Keratinocyte (primary cell): Measurements from ENCODE around the gene UBAC2. TPM values are rescaled to one million over a fixed set of nuclear protein-coding genes. Genes with fewer than 3 reads are reported as not detected.

Experiments used
- DNase-seq: peaks from one replicate; pipeline ENCODE4 v3.0.0-alpha.2; 2011; ENCODE audit warnings: low read depth, missing footprints, low spot score
- FAIRE-seq: peaks from 2 replicates; lab custom pipeline; 2011; peaks lifted over from hg19 to GRCh38; lab: Jason Lieb, UNC
- H2AFZ ChIP-seq: 2 replicates; pipeline ENCODE4 v1.6.0; 2012; ENCODE audit warnings: low read length, control low read depth, inconsistent platforms; ENCODE audit not compliant: control insufficient read depth
- H3K27ac ChIP-seq: 2 replicates; pipeline ENCODE4 v1.5.1; 2011; ENCODE audit warnings: low read length; ENCODE audit not compliant: control insufficient read depth, insufficient read depth
- H3K27me3 ChIP-seq: 3 replicates; pipeline ENCODE4 v1.6.0; 2011; ENCODE audit warnings: low read length; ENCODE audit not compliant: control insufficient read depth, insufficient read depth; ENCODE audit errors: extremely low read depth
- H3K36me3 ChIP-seq, 2 experiments: 2 replicates in 1 of 2; 3 replicates in 1 of 2; pipeline ENCODE4 v1.5.1; 2011; ENCODE audit warnings: low read length in 2 of 2, mild to moderate bottlenecking in 1 of 2; ENCODE audit not compliant: control insufficient read depth in 2 of 2, insufficient read depth in 2 of 2; ENCODE audit errors: extremely low read depth in 1 of 2
- H3K4me1 ChIP-seq: 3 replicates; pipeline ENCODE4 v1.5.1; 2011; ENCODE audit warnings: low read length; ENCODE audit not compliant: control insufficient read depth, insufficient read depth; ENCODE audit errors: extremely low read depth
- H3K4me2 ChIP-seq: 3 replicates; pipeline ENCODE4 v1.6.0; 2011; ENCODE audit warnings: low read depth, low read length; ENCODE audit not compliant: control insufficient read depth, insufficient read depth; ENCODE audit errors: extremely low read depth
- H3K4me3 ChIP-seq, 3 experiments: fragments of 200-600 bp in 1 of 3; sonication (generic) in 1 of 3; 2 replicates in 2 of 3; 3 replicates in 1 of 3; pipeline ENCODE4 v1.5.1; 2011 to 2016; ENCODE audit warnings: low read length in 3 of 3, mild to moderate bottlenecking in 3 of 3, control low read depth in 2 of 3, inconsistent platforms in 1 of 3, low read depth in 1 of 3, mixed read lengths in 1 of 3, mixed run types in 1 of 3, moderate library complexity in 1 of 3; ENCODE audit not compliant: control insufficient read depth in 2 of 3, insufficient read depth in 2 of 3; ENCODE audit errors: extremely low read depth in 1 of 3
- H3K79me2 ChIP-seq: 2 replicates; pipeline ENCODE4 v1.6.0; 2012; ENCODE audit warnings: low read length; ENCODE audit not compliant: control insufficient read depth, insufficient read depth
- H3K9ac ChIP-seq: 3 replicates; pipeline ENCODE4 v1.6.0; 2011; ENCODE audit warnings: low read length; ENCODE audit not compliant: control insufficient read depth, insufficient read depth; ENCODE audit errors: extremely low read depth
- H3K9me1 ChIP-seq: 3 replicates; pipeline ENCODE4 v1.6.0; 2011; ENCODE audit warnings: low read length; ENCODE audit not compliant: control insufficient read depth, insufficient read depth; ENCODE audit errors: extremely low read depth
- H3K9me3 ChIP-seq: 2 replicates; pipeline ENCODE4 v1.5.1; 2012; ENCODE audit warnings: low read depth, low read length; ENCODE audit not compliant: control insufficient read depth
- H4K20me1 ChIP-seq: 3 replicates; pipeline ENCODE4 v1.6.0; 2011; ENCODE audit warnings: low read length; ENCODE audit not compliant: control insufficient read depth, insufficient read depth; ENCODE audit errors: extremely low read depth
- EZH2 ChIP-seq: IDR thresholded peaks from one replicate; pipeline ENCODE4 v1.6.1; 2012; ENCODE audit warnings: inconsistent platforms, mild to moderate bottlenecking, low read length, moderate library complexity
- dilution Hi-C: fragments of 300-500 bp; cut with MboI; formaldehyde crosslinking; loops from one replicate; pipeline ENCODE4 v1.7.0; 2020; ENCODE audit warnings: low sequenced_read_pairs; ENCODE audit not compliant: extremely low pct_ligation_motif_present
- polyA plus RNA-seq, 5 experiments: library from polyadenylated mRNA; depleted of rRNA in 3 of 5; stranded (reverse) in 3 of 5; stranded (forward) in 1 of 5; unstranded in 1 of 5; fragments of >200 nt; gene quantifications; 1 replicate in 1 of 5; 2 replicates in 3 of 5; 3 replicates in 1 of 5; pipeline versions ENCODE4 v1.2.1 to v1.2.3, GENCODE V29; 2011 to 2012; ENCODE audit warnings: missing spikeins in 2 of 5, low read depth in 1 of 5, low replicate concordance in 1 of 5
- TF ChIP-seq, protein P1 (sequence below), 3 experiments: IDR thresholded peaks in 1 of 3; conservative IDR thresholded peaks in 1 of 3; optimal IDR thresholded peaks in 1 of 3; 2 replicates in 2 of 3; 3 replicates in 1 of 3; pipeline versions ENCODE3 to v1.5.1; 2011; ENCODE audit warnings: low read length in 3 of 3, mild to moderate bottlenecking in 3 of 3, moderate library complexity in 2 of 3, control low read depth in 1 of 3, inconsistent platforms in 1 of 3; ENCODE audit not compliant: insufficient read depth in 2 of 3; ENCODE audit errors: extremely low read depth in 1 of 3

The UBAC2 gene
- polyA plus RNA-seq, 1 donor (not counting 4 experiments of a cell fraction or from before 2014, with no cell fraction given): 104 TPM

DNA sequence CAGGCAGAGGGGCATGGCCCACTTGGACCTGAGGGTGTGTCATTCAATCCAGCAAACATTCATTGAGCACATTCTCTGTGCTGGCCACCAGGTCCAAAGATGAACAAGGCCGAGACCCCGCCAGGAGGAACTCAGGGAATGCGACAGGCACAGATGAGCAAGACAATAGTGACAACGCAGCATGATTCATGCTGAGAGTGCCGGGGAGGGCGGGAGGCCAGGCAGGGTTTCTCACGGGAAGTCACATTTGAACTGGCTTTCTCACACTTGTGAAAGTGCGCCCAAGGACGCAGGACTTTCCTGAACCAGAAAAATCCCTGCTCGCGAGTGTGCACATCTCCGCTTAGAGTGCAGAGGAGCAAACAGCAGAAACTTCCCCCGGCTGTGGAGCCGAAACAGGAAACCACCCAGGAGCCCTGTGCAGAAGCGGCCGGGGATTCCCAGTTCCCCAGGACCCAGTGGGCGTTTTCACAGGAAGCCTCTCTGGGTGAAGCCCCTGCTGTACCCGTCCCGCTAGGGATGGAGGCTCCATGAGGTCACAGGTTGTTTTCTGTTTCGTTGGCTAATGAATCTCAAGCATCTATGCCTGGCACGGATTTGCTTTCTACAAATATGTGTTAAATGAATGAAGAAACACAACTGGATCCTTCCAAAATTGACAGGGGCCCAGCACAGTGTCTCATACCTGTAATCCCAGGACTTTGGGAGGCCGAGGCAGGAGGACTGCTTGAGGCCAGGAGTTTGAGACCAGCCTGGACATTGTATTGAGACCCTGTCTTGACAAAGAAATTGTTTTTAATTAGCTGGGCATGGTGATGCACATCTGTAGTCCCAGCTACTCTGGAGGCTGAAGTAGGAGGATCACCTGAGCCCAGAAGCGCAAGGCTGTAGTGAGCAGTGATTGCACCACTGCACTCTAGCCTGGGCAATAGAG lies 232.2 kb downstream of the UBAC2 start:
- Histone ChIP-seq H3K4me3 (peak overlapping the region in 1 of 3 experiments; percentile 41), H3K27ac (no peak overlapping the region), H3K27me3 (no peaks in the 10 kb centered on the region), H3K9me3 (no peaks in the 10 kb centered on the region), H2AFZ (peak overlapping the region; percentile 27), H3K4me1 (peaks cover 5% of the 10 kb centered on the region), H3K79me2 (no peaks in the 10 kb centered on the region), H3K9me1 (no peaks in the 10 kb centered on the region), H3K4me2 (peak overlapping the region; percentile 56), H4K20me1 (no peaks in the 10 kb centered on the region), H3K9ac (peak overlapping the region; percentile 19), H3K36me3 (no peaks in the 10 kb centered on the region)
- FAIRE-seq (peak; percentile 51), DNase-seq (no peak)
- TF ChIP-seq, protein P1, sequence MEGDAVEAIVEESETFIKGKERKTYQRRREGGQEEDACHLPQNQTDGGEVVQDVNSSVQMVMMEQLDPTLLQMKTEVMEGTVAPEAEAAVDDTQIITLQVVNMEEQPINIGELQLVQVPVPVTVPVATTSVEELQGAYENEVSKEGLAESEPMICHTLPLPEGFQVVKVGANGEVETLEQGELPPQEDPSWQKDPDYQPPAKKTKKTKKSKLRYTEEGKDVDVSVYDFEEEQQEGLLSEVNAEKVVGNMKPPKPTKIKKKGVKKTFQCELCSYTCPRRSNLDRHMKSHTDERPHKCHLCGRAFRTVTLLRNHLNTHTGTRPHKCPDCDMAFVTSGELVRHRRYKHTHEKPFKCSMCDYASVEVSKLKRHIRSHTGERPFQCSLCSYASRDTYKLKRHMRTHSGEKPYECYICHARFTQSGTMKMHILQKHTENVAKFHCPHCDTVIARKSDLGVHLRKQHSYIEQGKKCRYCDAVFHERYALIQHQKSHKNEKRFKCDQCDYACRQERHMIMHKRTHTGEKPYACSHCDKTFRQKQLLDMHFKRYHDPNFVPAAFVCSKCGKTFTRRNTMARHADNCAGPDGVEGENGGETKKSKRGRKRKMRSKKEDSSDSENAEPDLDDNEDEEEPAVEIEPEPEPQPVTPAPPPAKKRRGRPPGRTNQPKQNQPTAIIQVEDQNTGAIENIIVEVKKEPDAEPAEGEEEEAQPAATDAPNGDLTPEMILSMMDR (optimal IDR thresholded peaks at IDR 0.05 in 1 of 3, IDR thresholded peaks at IDR 0.05 in 1 of 3, conservative IDR thresholded peaks at IDR 0.05 in 1 of 3; ENCODE audit: extremely low read depth in 1 of 3, insufficient read depth in 2 of 3, low read length in 3 of 3): no peak
- TF ChIP-seq EZH2: no peak
- dilution Hi-C loops: no loop called here

DNA sequence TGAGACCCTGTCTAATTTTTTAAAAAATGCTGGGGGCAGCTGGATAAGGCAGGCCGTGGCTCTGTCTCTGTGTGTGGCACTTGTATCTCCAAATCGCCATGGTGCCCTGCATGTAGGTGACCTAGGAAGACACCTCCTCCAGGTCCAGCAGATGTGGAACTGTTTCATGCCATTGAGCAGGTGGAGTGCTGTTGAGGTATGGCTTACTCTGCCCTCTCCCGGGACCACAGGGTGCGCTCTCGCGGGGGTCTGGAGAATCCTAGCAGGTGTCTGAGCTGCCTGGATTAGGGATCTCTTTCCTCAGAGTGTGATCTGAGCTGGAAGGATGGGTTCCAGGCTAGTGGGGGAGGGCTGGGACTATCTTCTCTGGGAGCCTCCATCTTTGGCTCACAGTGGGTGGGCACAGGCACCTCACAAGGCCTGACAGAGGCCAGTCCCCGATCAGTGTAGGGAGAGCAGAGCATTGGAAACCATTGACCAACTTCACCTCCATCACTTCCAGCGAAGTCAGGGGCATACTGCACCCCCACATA lies 233.0 kb downstream of the UBAC2 start:
- peak overlapping the region; percentile 56 for H3K4me2 ChIP-seq
- no peaks in the 10 kb centered on the region for H4K20me1 ChIP-seq
- no peak for DNase-seq
- dilution Hi-C loops: no loop called here
- H3K79me2 ChIP-seq: no peaks in the 10 kb centered on the region
- peaks cover 5% of the 10 kb centered on the region for H3K4me1 ChIP-seq
- no peak for FAIRE-seq
- H3K27ac ChIP-seq: no peak overlapping the region
- no peaks in the 10 kb centered on the region for H3K9me3 ChIP-seq
- peaks cover 1% of the 10 kb centered on the region for H3K27me3 ChIP-seq
- H3K9ac ChIP-seq: no peak overlapping the region
- no peak overlapping the region for H2AFZ ChIP-seq
- H3K4me3 ChIP-seq: no peak overlapping the region
- no peaks in the 10 kb centered on the region for H3K36me3 ChIP-seq
- TF ChIP-seq EZH2: no peak
- H3K9me1 ChIP-seq: no peaks in the 10 kb centered on the region
